SK-N-SH (cell line): ENCODE results near the gene SH3TC1. TPM values are rescaled to one million over a fixed set of nuclear protein-coding genes. Genes with fewer than 3 reads are reported as not detected.

Experiments used
- CTCF ChIA-PET: fragments of 300-600, 350-600 bp; formaldehyde crosslinking; extraction: SDS; loops from one replicate; lab custom pipeline; 2021; lab: Yijun Ruan, JAX
- POLR2A ChIA-PET: fragments of 350-600 bp; sonication (Branson Sonifier 250); formaldehyde crosslinking; extraction: SDS; loops from one replicate; lab custom pipeline; 2020; ENCODE audit warnings: antibody characterized with exemption, inconsistent platforms; lab: Yijun Ruan, JAX
- DNase-seq: peaks from one replicate; pipeline ENCODE4 v3.0.0; 2012
- H2AFZ ChIP-seq: fragments of 200-600 bp; sonication (generic); 2 replicates; pipeline ENCODE4 v1.8.1; 2016; ENCODE audit warnings: antibody characterized with exemption, mild to moderate bottlenecking, low read depth
- H3F3A ChIP-seq: fragments of 200-600 bp; sonication (generic); replicated peaks from 2 replicates; pipeline ENCODE3; 2016; ENCODE audit warnings: antibody characterized with exemption, mild to moderate bottlenecking; ENCODE audit not compliant: insufficient read depth
- H3K27ac ChIP-seq, 2 experiments: fragments of 200-500 bp in 1 of 2; fragments of 200-600 bp in 1 of 2; sonication (Bioruptor generic) in 1 of 2; sonication (generic), shearing (Covaris generic) in 1 of 2; 2 replicates each; pipeline versions ENCODE4 v1.5.1 to v1.6.1; 2014 to 2016; ENCODE audit warnings: low read depth in 2 of 2, inconsistent platforms in 1 of 2, low read length in 1 of 2, mild to moderate bottlenecking in 1 of 2, mixed read lengths in 1 of 2
- H3K27me3 ChIP-seq: fragments of 200-600 bp; sonication (generic), shearing (Covaris generic); 2 replicates; pipeline ENCODE4 v1.6.1; 2016; ENCODE audit warnings: mixed run types; ENCODE audit not compliant: insufficient read depth
- H3K36me3 ChIP-seq, 2 experiments: fragments of 200-500 bp in 1 of 2; fragments of 200-600 bp in 1 of 2; sonication (Bioruptor generic) in 1 of 2; sonication (generic) in 1 of 2; replicated peaks in 1 of 2; 2 replicates each; pipeline versions ENCODE3 to v1.5.1; 2014 to 2016; ENCODE audit warnings: low read length in 1 of 2, mild to moderate bottlenecking in 1 of 2; ENCODE audit not compliant: insufficient read depth in 2 of 2, control insufficient read depth in 1 of 2
- H3K4me1 ChIP-seq, 2 experiments: fragments of 200-500 bp in 1 of 2; fragments of 200-600 bp in 1 of 2; sonication (Bioruptor generic) in 1 of 2; sonication (generic), shearing (Covaris generic) in 1 of 2; 2 replicates each; pipeline versions ENCODE4 v1.5.1 to v1.6.1; 2014 to 2016; ENCODE audit warnings: low read depth in 1 of 2, low read length in 1 of 2, mixed run types in 1 of 2; ENCODE audit not compliant: insufficient read depth in 2 of 2, control insufficient read depth in 1 of 2
- H3K4me2 ChIP-seq: fragments of 200-600 bp; sonication (generic), shearing (Covaris generic); 2 replicates; pipeline ENCODE4 v1.6.1; 2017; ENCODE audit warnings: mixed run types
- H3K4me3 ChIP-seq, 2 experiments: fragments of 200-500 bp in 1 of 2; fragments of 200-600 bp in 1 of 2; sonication (Bioruptor generic) in 1 of 2; sonication (generic), shearing (Covaris generic) in 1 of 2; 2 replicates each; pipeline versions ENCODE4 v1.5.1 to v1.8.1; 2014 to 2016; ENCODE audit warnings: low read depth in 2 of 2, inconsistent platforms in 1 of 2, low read length in 1 of 2, mild to moderate bottlenecking in 1 of 2, mixed read lengths in 1 of 2, moderate library complexity in 1 of 2
- H3K79me2 ChIP-seq: fragments of 200-600 bp; sonication (generic); 2 replicates; pipeline ENCODE4 v1.8.1; 2017; ENCODE audit warnings: mild to moderate bottlenecking; ENCODE audit not compliant: insufficient read depth
- H3K9ac ChIP-seq: fragments of 200-600 bp; sonication (generic); 2 replicates; pipeline ENCODE4 v1.6.1; 2017; ENCODE audit warnings: mixed run types
- H3K9me2 ChIP-seq: fragments of 200-600 bp; sonication (generic); 2 replicates; pipeline ENCODE4 v1.6.1; 2017; ENCODE audit warnings: mixed run types
- H3K9me3 ChIP-seq: fragments of 200-600 bp; sonication (generic); 2 replicates; pipeline ENCODE4 v1.6.1; 2017; ENCODE audit warnings: mixed run types, mild to moderate bottlenecking, moderate library complexity
- H4K20me1 ChIP-seq: fragments of 200-600 bp; sonication (generic); 2 replicates; pipeline ENCODE4 v1.6.1; 2017; ENCODE audit warnings: mild to moderate bottlenecking, mixed run types; ENCODE audit not compliant: insufficient read depth
- CHD2 ChIP-seq: fragments of 150-350 bp; IDR thresholded peaks from 2 replicates; pipeline ENCODE4 v1.6.1; 2018; ENCODE audit warnings: low read length; ENCODE audit not compliant: partially characterized antibody
- ELF1 ChIP-seq: IDR thresholded peaks from 2 replicates; pipeline ENCODE4 v1.4.0; 2012
- FOSL2 ChIP-seq: IDR thresholded peaks from 2 replicates; pipeline ENCODE4 v1.4.0; 2012; ENCODE audit warnings: low read depth, mild to moderate bottlenecking, moderate library complexity, borderline replicate concordance
- FOXJ3 ChIP-seq: sonication (generic); formaldehyde crosslinking; IDR thresholded peaks from 2 replicates; pipeline ENCODE4 v1.5.1; 2020; ENCODE audit warnings: mild to moderate bottlenecking, missing genetic modification reagents
- GABPA ChIP-seq: IDR thresholded peaks from 2 replicates; pipeline ENCODE4 v1.4.0; 2012; ENCODE audit warnings: low read depth, mild to moderate bottlenecking
- JUND ChIP-seq: IDR thresholded peaks from 2 replicates; pipeline ENCODE4 v1.4.0; 2012
- MXI1 ChIP-seq: IDR thresholded peaks from 2 replicates; pipeline ENCODE4 v1.6.1; 2012; ENCODE audit warnings: mild to moderate bottlenecking, low read depth, low read length, improper control_type of control experiment
- NFIC ChIP-seq: IDR thresholded peaks from 2 replicates; pipeline ENCODE4 v1.4.0; 2012; ENCODE audit warnings: borderline replicate concordance
- NRF1 ChIP-seq: IDR thresholded peaks from 2 replicates; pipeline ENCODE4 v1.6.1; 2012; ENCODE audit warnings: low read depth, mild to moderate bottlenecking, low read length
- PBX3 ChIP-seq: IDR thresholded peaks from 2 replicates; pipeline ENCODE4; 2012
- POLR2AphosphoS5 ChIP-seq: IDR thresholded peaks from 2 replicates; pipeline ENCODE4 v1.6.1; 2012; ENCODE audit warnings: low read depth, low read length
- RAD21 ChIP-seq: IDR thresholded peaks from 2 replicates; pipeline ENCODE4 v1.6.1; 2012; ENCODE audit warnings: mild to moderate bottlenecking, low read length
- RCOR1 ChIP-seq: fragments of 150-350 bp; IDR thresholded peaks from 2 replicates; pipeline ENCODE4 v1.6.1; 2017; ENCODE audit warnings: antibody characterized with exemption, low read length
- RFX5 ChIP-seq: IDR thresholded peaks from 2 replicates; pipeline ENCODE4 v1.6.1; 2012; ENCODE audit warnings: mild to moderate bottlenecking, improper control_type of control experiment, low read length
- SIN3A ChIP-seq: IDR thresholded peaks from 2 replicates; pipeline ENCODE4 v1.6.1; 2012; ENCODE audit warnings: low read depth, mild to moderate bottlenecking, low read length, moderate library complexity, borderline replicate concordance
- TCF12 ChIP-seq: IDR thresholded peaks from 2 replicates; pipeline ENCODE4 v1.4.0; 2012
- TEAD4 ChIP-seq: IDR thresholded peaks from 2 replicates; pipeline ENCODE4 v1.4.0; 2012; ENCODE audit warnings: mild to moderate bottlenecking, borderline replicate concordance; ENCODE audit not compliant: insufficient read depth
- YY1 ChIP-seq: IDR thresholded peaks from 2 replicates; pipeline ENCODE4 v1.4.0; 2012; ENCODE audit warnings: low read depth, mild to moderate bottlenecking
- WGBS: methylation state at CpG from one replicate; pipeline ENCODE4 v1.1.6; 2017; ENCODE audit warnings: low lambda C conversion rate; 5-methylcytosine and 5-hydroxymethylcytosine counted together
- polyA plus RNA-seq, 3 experiments: library from polyadenylated mRNA; depleted of rRNA; stranded (reverse); fragments of >200 nt; gene quantifications; 2 replicates each; pipeline ENCODE4 v1.2.3, GENCODE V29; 2012
- TF ChIP-seq, protein P1 (sequence below): IDR thresholded peaks from 2 replicates; pipeline ENCODE4 v1.4.0; 2012; ENCODE audit warnings: low read depth, borderline replicate concordance
- TF ChIP-seq, protein P2 (sequence below): IDR thresholded peaks from 2 replicates; pipeline ENCODE4 v1.4.0; 2012; ENCODE audit warnings: low read depth

SH3TC1 gene
- polyA plus RNA-seq, 1 of the 3 experiments (the other 2 are of a cell fraction) = 2.7 TPM

DNA sequence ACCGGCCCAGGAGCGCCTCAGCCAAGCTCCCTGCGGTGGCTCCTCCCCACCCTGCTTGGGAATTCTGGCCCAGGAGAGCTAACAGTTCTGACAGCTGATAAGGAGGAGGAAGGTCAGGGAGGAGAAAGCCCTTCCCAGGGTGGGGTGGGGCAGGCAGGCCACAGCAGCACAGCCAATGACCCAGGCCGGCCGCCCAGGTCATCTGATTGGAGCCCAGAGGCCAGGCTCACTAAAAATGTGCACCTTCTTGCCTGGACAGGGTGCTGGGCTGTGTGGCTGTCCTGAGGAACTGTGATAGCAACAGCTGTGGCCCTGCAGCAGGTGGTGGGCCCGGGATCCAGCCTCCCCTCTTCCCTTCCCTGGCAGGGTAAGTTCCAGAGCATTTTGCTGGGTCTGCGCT, 17.2 kb upstream of the SH3TC1 start:
- H3K4me1 ChIP-seq = peaks cover 0 to 20% of the 10 kb centered on the region in 2 experiments; a peak in 1 of 4 replicates
- WGBS = 67% methylated on average over 1 of the region's 7 CpGs
- H3F3A ChIP-seq = no peaks in the 10 kb centered on the region
- no peaks in the 10 kb centered on the region for H3K36me3 ChIP-seq
- ChIA-PET POLR2A (no interaction called here), CTCF (interaction anchor here (1.6 kb wide), 1 partner anchor 221 kb away, joined by 3 read pairs; no protein-coding TSS in a partner anchor)
- no peaks in the 10 kb centered on the region for H3K9me3 ChIP-seq
- H3K79me2 ChIP-seq = no peaks in the 10 kb centered on the region
- H3K4me3 ChIP-seq = no peak overlapping the region
- DNase-seq = no peak
- H3K9ac ChIP-seq = no peak overlapping the region
- H2AFZ ChIP-seq = no peak overlapping the region
- H3K9me2 ChIP-seq = no peaks in the 10 kb centered on the region
- H3K27ac ChIP-seq = no peak overlapping the region
- H4K20me1 ChIP-seq = no peaks in the 10 kb centered on the region
- no peaks in the 10 kb centered on the region; the same call in 1 of the 2 replicates for H3K27me3 ChIP-seq
- H3K4me2 ChIP-seq = no peak overlapping the region
- no peak for TF ChIP-seq JUND
- no peak for TF ChIP-seq GABPA
- no peak for TF ChIP-seq NFIC
- TF ChIP-seq SIN3A = no peak
- TF ChIP-seq RAD21 = no peak
- TF ChIP-seq FOSL2 = no peak
- TF ChIP-seq MXI1 = no peak
- TF ChIP-seq TEAD4 = no peak
- TF ChIP-seq PBX3 = no peak
- TF ChIP-seq RCOR1 = no peak

DNA sequence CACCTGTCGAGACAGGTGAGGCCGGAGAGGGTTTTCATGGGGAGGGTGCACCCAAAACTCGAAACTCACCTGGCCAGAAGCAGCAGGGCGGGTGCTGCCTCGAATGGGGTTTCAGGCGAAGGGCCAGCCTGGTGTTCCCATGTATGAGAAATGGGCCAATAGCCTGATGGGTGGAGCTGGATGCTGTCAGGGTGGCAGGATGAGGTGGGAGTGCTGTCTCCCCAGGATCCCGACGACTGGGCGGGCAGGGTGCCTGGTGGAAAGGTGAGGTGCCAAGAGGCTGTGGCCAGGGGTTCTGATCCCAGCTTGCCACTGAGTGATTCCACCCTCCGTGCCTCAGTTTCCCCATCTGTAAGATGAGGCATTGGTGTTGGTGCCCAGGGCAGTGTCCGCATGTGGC, 16.8 kb upstream of the SH3TC1 start:
- Histone ChIP-seq H3K9ac (no peak overlapping the region), H3K9me2 (no peaks in the 10 kb centered on the region), H3K9me3 (no peaks in the 10 kb centered on the region), H3K4me1 (peaks cover 0 to 15% of the 10 kb centered on the region in 2 experiments; a peak in 1 of 4 replicates), H3K27ac (no peak overlapping the region), H3K27me3 (no peaks in the 10 kb centered on the region; the same call in 1 of the 2 replicates), H3K4me2 (no peak overlapping the region), H4K20me1 (no peaks in the 10 kb centered on the region), H3K79me2 (no peaks in the 10 kb centered on the region), H2AFZ (no peak overlapping the region), H3K36me3 (no peaks in the 10 kb centered on the region), H3F3A (no peaks in the 10 kb centered on the region), H3K4me3 (no peak overlapping the region)
- DNase-seq = no peak
- WGBS = 67% methylated on average over 7 of the region's 11 CpGs
- CTCF ChIA-PET = interaction anchor here (1.6 kb wide), 1 partner anchor 221 kb away, joined by 3 read pairs; no protein-coding TSS in a partner anchor
- TF ChIP-seq FOXJ3 (CRISPR knock-in tag) = no peak
- no peak for TF ChIP-seq MXI1
- TF ChIP-seq CHD2 = no peak
- TF ChIP-seq ELF1 = no peak
- no peak for TF ChIP-seq SIN3A
- TF ChIP-seq PBX3 = no peak
- TF ChIP-seq YY1 = no peak
- TF ChIP-seq JUND = no peak
- no peak for TF ChIP-seq NRF1
- TF ChIP-seq RFX5 = no peak
- TF ChIP-seq TCF12 = no peak
- TF ChIP-seq, protein P1, sequence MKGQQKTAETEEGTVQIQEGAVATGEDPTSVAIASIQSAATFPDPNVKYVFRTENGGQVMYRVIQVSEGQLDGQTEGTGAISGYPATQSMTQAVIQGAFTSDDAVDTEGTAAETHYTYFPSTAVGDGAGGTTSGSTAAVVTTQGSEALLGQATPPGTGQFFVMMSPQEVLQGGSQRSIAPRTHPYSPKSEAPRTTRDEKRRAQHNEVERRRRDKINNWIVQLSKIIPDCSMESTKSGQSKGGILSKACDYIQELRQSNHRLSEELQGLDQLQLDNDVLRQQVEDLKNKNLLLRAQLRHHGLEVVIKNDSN = no peak
- no peak for TF ChIP-seq POLR2AphosphoS5
- no peak for TF ChIP-seq RCOR1
- TF ChIP-seq, protein P2, sequence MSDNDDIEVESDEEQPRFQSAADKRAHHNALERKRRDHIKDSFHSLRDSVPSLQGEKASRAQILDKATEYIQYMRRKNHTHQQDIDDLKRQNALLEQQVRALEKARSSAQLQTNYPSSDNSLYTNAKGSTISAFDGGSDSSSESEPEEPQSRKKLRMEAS = no peak
- POLR2A ChIA-PET = no interaction called here
